ENCODE measurements around the gene GMPPA.

Gene GMPPA

GRCh38 chr2:219522111-219523030, 23.7 kb downstream of the GMPPA start:
- peak; percentile 88 for DNase-seq (ENCODE audit: low spot score)

- peak; percentile 54 for DNase-seq (ENCODE audit: low spot score)
These were observed 24.5 kb downstream of the GMPPA start for GRCh38 chr2:219523031-219523671.

- no peak for DNase-seq (ENCODE audit: low spot score)
These were observed 26.1 kb downstream of the GMPPA start for GRCh38 chr2:219524817-219525216.

- DNase-seq (ENCODE audit: low spot score): no peak
These were observed 27.0 kb downstream of the GMPPA start for GRCh38 chr2:219525533-219526232.

- DNase-seq (ENCODE audit: low spot score): no peak
These were observed 27.8 kb downstream of the GMPPA start for GRCh38 chr2:219526320-219527075.

GRCh38 chr2:219527076-219527394, 28.3 kb downstream of the GMPPA start:
- no peak for DNase-seq (ENCODE audit: low spot score)

GRCh38 chr2:219527472-219527871, 28.8 kb downstream of the GMPPA start:
- DNase-seq (ENCODE audit: low spot score): no peak

GRCh38 chr2:219530048-219530963, 31.6 kb downstream of the GMPPA start:
- peak; percentile 90 for DNase-seq (ENCODE audit: low spot score)

- DNase-seq (ENCODE audit: low spot score): no peak
These were observed 33.1 kb downstream of the GMPPA start for GRCh38 chr2:219531639-219532377.

- DNase-seq (ENCODE audit: low spot score): no peak
These were observed 33.6 kb downstream of the GMPPA start for GRCh38 chr2:219532378-219532649.

GRCh38 chr2:219533930-219534661, 35.4 kb downstream of the GMPPA start:
- DNase-seq (ENCODE audit: low spot score): peak; percentile 78

GRCh38 chr2:219536425-219536824, 37.7 kb downstream of the GMPPA start:
- no peak for DNase-seq (ENCODE audit: low spot score)

- DNase-seq (ENCODE audit: low spot score): no peak
These were observed 38.3 kb downstream of the GMPPA start for GRCh38 chr2:219536967-219537366.

- DNase-seq (ENCODE audit: low spot score): no peak
These were observed 39.2 kb downstream of the GMPPA start for GRCh38 chr2:219537657-219538488.

GRCh38 chr2:219538504-219538951, 39.8 kb downstream of the GMPPA start:
- DNase-seq (ENCODE audit: low spot score): no peak

GRCh38 chr2:219538956-219539788, 40.5 kb downstream of the GMPPA start:
- no peak for DNase-seq (ENCODE audit: low spot score)

GRCh38 chr2:219539926-219540678, 41.4 kb downstream of the GMPPA start:
- DNase-seq (ENCODE audit: low spot score): no peak

Measured in iPS-NIHi11 (cell line).